ENCODE data around the gene PCBP3. TPM values are rescaled to one million over a fixed set of nuclear protein-coding genes. Genes with fewer than 3 reads are reported as not detected.

Gene PCBP3
- total RNA-seq, 1 donor from 2014 or later, result not detected

DNA sequence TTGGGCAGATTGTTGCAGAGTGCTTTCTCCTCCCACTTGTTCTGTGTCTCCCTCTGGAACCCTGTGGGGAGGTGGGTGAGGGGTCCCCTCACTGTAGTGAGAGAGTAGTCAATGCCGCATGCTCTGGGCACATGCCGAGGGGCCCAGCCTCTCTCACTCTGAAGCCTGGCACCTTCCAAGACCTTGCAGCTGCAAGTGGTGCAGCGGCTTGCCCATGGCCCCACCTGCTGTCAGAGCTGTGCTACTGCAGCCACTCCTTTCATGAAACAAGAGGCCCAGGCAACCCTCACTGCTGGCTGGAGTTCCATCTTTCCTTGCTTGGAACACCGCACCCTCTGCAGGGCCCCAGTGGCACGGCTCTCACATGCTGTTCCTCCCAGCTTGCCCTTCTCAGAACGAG is 279.6 kb downstream of the PCBP3 start:
- peak; percentile 67 for TF ChIP-seq CTCF (conservative IDR thresholded peaks at IDR 0.05; ENCODE audit: low read depth, low read length)
- H3K4me3 ChIP-seq (ENCODE audit: low read depth, low read length), result no peak overlapping the region
- no peak for DNase-seq (ENCODE audit: low read depth)

DNA sequence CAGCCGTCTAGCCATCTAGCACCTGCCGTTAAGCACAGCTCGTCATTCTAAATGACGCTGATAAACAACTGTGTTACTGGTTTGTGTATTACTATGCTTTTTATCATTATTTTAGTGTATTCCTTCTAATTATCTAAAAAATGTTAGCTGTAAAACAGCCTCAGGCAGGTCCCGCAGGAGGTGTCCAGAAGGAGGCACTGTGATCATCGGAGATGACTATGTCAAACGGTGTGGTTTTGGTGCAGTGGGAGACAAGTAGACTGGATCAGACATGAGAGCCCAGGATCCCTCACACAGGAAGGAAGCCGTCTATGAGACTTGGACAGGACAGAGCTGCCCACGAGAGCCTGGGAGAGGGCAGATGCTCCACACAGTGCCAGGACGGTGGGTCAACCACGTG is 282.8 kb downstream of the PCBP3 start:
- TF ChIP-seq CTCF (conservative IDR thresholded peaks at IDR 0.05; ENCODE audit: low read depth, low read length), result peak; percentile 16
- no peak for DNase-seq (ENCODE audit: low read depth)
- H3K4me3 ChIP-seq (ENCODE audit: low read depth, low read length), result no peak overlapping the region

- no peak for TF ChIP-seq CTCF (conservative IDR thresholded peaks at IDR 0.05; ENCODE audit: low read depth, low read length)
- DNase-seq (ENCODE audit: low read depth), result no peak
- H3K4me3 ChIP-seq (ENCODE audit: low read depth, low read length), result no peak overlapping the region
Observed at GRCh38 chr21:45927032-45927431, 283.5 kb downstream of the PCBP3 start.

DNA sequence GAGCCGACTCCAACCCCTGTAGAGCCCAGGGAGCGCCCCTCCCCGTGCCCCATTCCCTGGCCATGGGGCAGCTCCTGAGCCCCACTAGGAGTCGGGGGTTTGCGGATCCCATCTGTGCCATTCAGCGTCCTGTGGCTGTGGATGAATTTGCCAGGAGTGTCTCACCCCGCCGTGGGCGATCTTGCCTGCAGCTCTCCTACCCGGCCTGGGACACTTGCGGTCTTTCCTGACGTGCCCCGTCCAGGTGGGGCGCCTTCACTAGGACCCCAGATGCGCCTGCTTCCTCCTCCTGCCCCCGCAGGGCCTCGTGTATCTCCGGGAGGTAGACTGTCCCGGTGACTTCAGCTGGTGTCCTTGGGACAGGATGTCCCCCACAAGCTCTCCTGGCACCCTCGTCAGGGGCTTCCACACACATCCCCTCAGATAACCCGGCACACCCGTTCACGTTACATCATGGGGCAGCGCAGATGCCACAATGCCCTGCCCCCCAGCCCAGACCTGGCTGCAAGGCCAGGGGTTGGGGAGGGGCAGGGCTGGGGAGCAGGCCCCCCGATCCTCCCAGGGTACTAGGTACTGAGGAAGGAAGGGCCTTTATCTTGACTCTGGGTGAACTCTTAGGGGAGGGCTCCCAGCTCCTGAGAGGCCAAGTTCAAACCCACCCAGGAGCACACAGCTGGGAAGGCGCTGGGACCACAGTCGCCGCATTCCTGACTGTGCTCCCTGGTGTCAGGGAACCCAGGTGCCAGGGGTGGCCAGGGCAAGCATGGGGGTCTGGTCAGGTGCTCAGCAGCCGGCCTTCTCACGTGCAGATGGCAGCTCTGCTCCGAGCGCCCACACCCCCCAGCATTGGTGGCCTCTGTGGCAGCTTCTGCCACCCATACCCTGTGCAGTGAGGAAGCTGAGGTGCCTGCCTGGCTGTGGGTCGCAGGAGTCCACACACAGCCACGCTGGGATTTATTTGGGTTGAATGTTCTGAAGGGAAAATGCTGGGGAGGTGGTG is 284.6 kb downstream of the PCBP3 start:
- TF ChIP-seq CTCF (conservative IDR thresholded peaks at IDR 0.05; ENCODE audit: low read depth, low read length), result no peak
- H3K4me3 ChIP-seq (ENCODE audit: low read depth, low read length), result no peak overlapping the region
- DNase-seq (ENCODE audit: low read depth), result no peak

- DNase-seq (ENCODE audit: low read depth), result no peak
- TF ChIP-seq CTCF (conservative IDR thresholded peaks at IDR 0.05; ENCODE audit: low read depth, low read length), result no peak
- H3K4me3 ChIP-seq (ENCODE audit: low read depth, low read length), result no peak overlapping the region
Observed at GRCh38 chr21:45929449-45929848, 285.9 kb downstream of the PCBP3 start.

GRCh38 chr21:45930231-45930760 is 286.8 kb downstream of the PCBP3 start:
- DNase-seq (ENCODE audit: low read depth), result no peak
- no peak overlapping the region for H3K4me3 ChIP-seq (ENCODE audit: low read depth, low read length)
- no peak for TF ChIP-seq CTCF (conservative IDR thresholded peaks at IDR 0.05; ENCODE audit: low read depth, low read length)
